Measurements from ENCODE around the gene CCDC17. TPM values are rescaled to one million over a fixed set of nuclear protein-coding genes. Genes with fewer than 3 reads are reported as not detected.

CCDC17 gene
- total RNA-seq, 1 experiment from 2014 or later = 1.9 TPM

- CTCF ChIA-PET = no interaction called here
These were observed 34.0 kb downstream of the CCDC17 start for GRCh38 chr1:45589861-45590260.

GRCh38 chr1:45586769-45587168 is 37.1 kb downstream of the CCDC17 start:
- Histone ChIP-seq H3K4me1 (ENCODE audit: insufficient read depth, low read length) (peaks cover 7% of the 10 kb centered on the region), H3K36me3 (ENCODE audit: low read depth, low read length) (peaks cover 9% of the 10 kb centered on the region), H3F3A (ENCODE audit: low read length, unreplicated experiment) (peaks cover 3% of the 10 kb centered on the region), H3K27me3 (ENCODE audit: low read length) (no peaks in the 10 kb centered on the region), H2AFZ (ENCODE audit: low read length) (no peak overlapping the region), H3K9ac (ENCODE audit: low read length) (no peak overlapping the region), H3K27ac (ENCODE audit: low read length) (no peak overlapping the region), H3K4me2 (ENCODE audit: low read length) (peak overlapping the region; percentile 98), H4K20me1 (ENCODE audit: low read length) (peaks cover 63% of the 10 kb centered on the region), H3K9me3 (ENCODE audit: low read length) (no peaks in the 10 kb centered on the region), H3K79me2 (ENCODE audit: low read length) (peaks cover 79% of the 10 kb centered on the region), H3K9me2 (replicated peaks; ENCODE audit: low read length) (no peaks in the 10 kb centered on the region), H3K4me3 (ENCODE audit: low read length) (peak overlapping the region; percentile 91; the same call in 1 of the 2 replicates)
- intact Hi-C loops (cut with micrococcal nuclease) = no loop called here
- ATAC-seq = no peak
- no peak for DNase-seq
- ChIA-PET POLR2A (ENCODE audit: unreplicated experiment) (no interaction called here), CTCF (no interaction called here)
- BruUV-seq (replicated peaks) = no TSS peak
- no peak for TF ChIP-seq EZH2phosphoT487 (IDR thresholded peaks at IDR 0.05; ENCODE audit: borderline replicate concordance, low read length)
- TF ChIP-seq EZH2 (IDR thresholded peaks at IDR 0.05; ENCODE audit: low read length, unreplicated experiment) = no peak
- no peak for TF ChIP-seq CTCF (conservative IDR thresholded peaks at IDR 0.05; ENCODE audit: low read depth, low read length)

More at GRCh38 chr1:45589861-45590260, 34.0 kb downstream of the CCDC17 start:
- BruUV-seq (replicated peaks) = no TSS peak
- intact Hi-C loops (cut with micrococcal nuclease) = no loop called here
- H3K79me2 ChIP-seq (ENCODE audit: low read length) = peaks cover 96% of the 10 kb centered on the region
- no peak for TF ChIP-seq EZH2 (IDR thresholded peaks at IDR 0.05; ENCODE audit: low read length, unreplicated experiment)
- TF ChIP-seq EZH2phosphoT487 (IDR thresholded peaks at IDR 0.05; ENCODE audit: borderline replicate concordance, low read length) = no peak
- no peak for TF ChIP-seq CTCF (conservative IDR thresholded peaks at IDR 0.05; ENCODE audit: low read depth, low read length)
- POLR2A ChIA-PET (ENCODE audit: unreplicated experiment) = interaction anchor here (0.6 kb wide), 1 partner anchor 88 kb away, joined by 5 read pairs; no protein-coding TSS in a partner anchor
- H3K4me2 ChIP-seq (ENCODE audit: low read length) = no peak overlapping the region
- H3K27me3 ChIP-seq (ENCODE audit: low read length) = no peaks in the 10 kb centered on the region
- H3K4me1 ChIP-seq (ENCODE audit: insufficient read depth, low read length) = peaks cover 7% of the 10 kb centered on the region
- H3K9me3 ChIP-seq (ENCODE audit: low read length) = no peaks in the 10 kb centered on the region
- no peak overlapping the region for H3K27ac ChIP-seq (ENCODE audit: low read length)
- H3K9ac ChIP-seq (ENCODE audit: low read length) = no peak overlapping the region
- H3K4me3 ChIP-seq (ENCODE audit: low read length) = no peak overlapping the region
- DNase-seq (no peak), ATAC-seq (no peak)
- H3K9me2 ChIP-seq (replicated peaks; ENCODE audit: low read length) = no peaks in the 10 kb centered on the region
- H4K20me1 ChIP-seq (ENCODE audit: low read length) = peaks cover 61% of the 10 kb centered on the region
- no peak overlapping the region for H2AFZ ChIP-seq (ENCODE audit: low read length)
- peaks cover 26% of the 10 kb centered on the region for H3K36me3 ChIP-seq (ENCODE audit: low read depth, low read length)
- H3F3A ChIP-seq (ENCODE audit: low read length, unreplicated experiment) = peaks cover 1% of the 10 kb centered on the region

- Histone ChIP-seq H2AFZ (ENCODE audit: low read length) (no peak overlapping the region), H3K9me2 (replicated peaks; ENCODE audit: low read length) (no peaks in the 10 kb centered on the region), H3K4me2 (ENCODE audit: low read length) (peak overlapping the region; percentile 98), H3K36me3 (ENCODE audit: low read depth, low read length) (peaks cover under 1% of the 10 kb centered on the region), H3F3A (ENCODE audit: low read length, unreplicated experiment) (peaks cover 3% of the 10 kb centered on the region), H3K4me3 (ENCODE audit: low read length) (peak overlapping the region; percentile 91), H3K79me2 (ENCODE audit: low read length) (peaks cover 67% of the 10 kb centered on the region), H3K9me3 (ENCODE audit: low read length) (no peaks in the 10 kb centered on the region), H3K9ac (ENCODE audit: low read length) (peak overlapping the region; percentile 92), H3K27ac (ENCODE audit: low read length) (no peak overlapping the region), H4K20me1 (ENCODE audit: low read length) (peaks cover 55% of the 10 kb centered on the region), H3K4me1 (ENCODE audit: insufficient read depth, low read length) (peaks cover 7% of the 10 kb centered on the region), H3K27me3 (ENCODE audit: low read length) (no peaks in the 10 kb centered on the region)
- TF ChIP-seq CTCF (conservative IDR thresholded peaks at IDR 0.05; ENCODE audit: low read depth, low read length) (no peak), EZH2phosphoT487 (IDR thresholded peaks at IDR 0.05; ENCODE audit: borderline replicate concordance, low read length) (no peak), EZH2 (IDR thresholded peaks at IDR 0.05; ENCODE audit: low read length, unreplicated experiment) (no peak)
- intact Hi-C loops (cut with micrococcal nuclease) = loop anchor here (2.0 kb wide), 1 partner anchor 101 kb away; the partner anchor contains the start of gene GPBP1L1
- BruUV-seq (replicated peaks) = no TSS peak
- CTCF ChIA-PET = interaction anchor here (1.0 kb wide), 1 partner anchor 282 kb away, joined by 6 read pairs; no protein-coding TSS in a partner anchor
- no peak for ATAC-seq
- DNase-seq = no peak
- POLR2A ChIA-PET (ENCODE audit: unreplicated experiment) = interaction anchor here (0.7 kb wide), 1 partner anchor 55 kb away, joined by 5 read pairs; no protein-coding TSS in a partner anchor
These were observed 38.3 kb downstream of the CCDC17 start for GRCh38 chr1:45585496-45586075.

All from PC-3 (cell line).